Measurements from ENCODE around the gene MXD4. TPM values are rescaled to one million over a fixed set of nuclear protein-coding genes. Genes with fewer than 3 reads are reported as not detected.

MXD4 gene
- total RNA-seq, 1 experiment from 2014 or later, result 12.8 TPM

GRCh38 chr4:2248044-2248780, 13.7 kb downstream of the MXD4 start:
- BruUV-seq (replicated peaks), result no TSS peak
- no peak for TF ChIP-seq CTCF (IDR thresholded peaks at IDR 0.05; ENCODE audit: unreplicated experiment)
- DNase-seq, result no peak
- peaks cover 7% of the 10 kb centered on the region for H3K36me3 Mint-ChIP-seq (ENCODE audit: insufficient read depth, unreplicated experiment)
- no peak overlapping the region for H3K4me3 Mint-ChIP-seq (ENCODE audit: low read depth, unreplicated experiment)
- H3K27me3 Mint-ChIP-seq (ENCODE audit: unreplicated experiment), result peaks cover 13% of the 10 kb centered on the region
- peaks cover 9% of the 10 kb centered on the region for H3K4me1 Mint-ChIP-seq (ENCODE audit: low read depth, unreplicated experiment)
- no peaks in the 10 kb centered on the region for H3K9me3 Mint-ChIP-seq (ENCODE audit: low read depth, unreplicated experiment)
- intact Hi-C loops (cut with micrococcal nuclease; ENCODE audit: unreplicated experiment), result no loop called here
- CTCF ChIA-PET, result no interaction called here
- H3K27ac Mint-ChIP-seq (ENCODE audit: unreplicated experiment), result no peak overlapping the region

GRCh38 chr4:2247128-2248043, 14.5 kb downstream of the MXD4 start:
- BruUV-seq (replicated peaks), result no TSS peak
- H3K36me3 Mint-ChIP-seq (ENCODE audit: insufficient read depth, unreplicated experiment), result peaks cover 7% of the 10 kb centered on the region

GRCh38 chr4:2246384-2247127, 15.4 kb downstream of the MXD4 start:
- no peak for DNase-seq
- Mint-ChIP-seq H3K36me3 (ENCODE audit: insufficient read depth, unreplicated experiment) (peaks cover 14% of the 10 kb centered on the region), H3K9me3 (ENCODE audit: low read depth, unreplicated experiment) (no peaks in the 10 kb centered on the region), H3K27ac (ENCODE audit: unreplicated experiment) (no peak overlapping the region), H3K4me1 (ENCODE audit: low read depth, unreplicated experiment) (peaks cover 9% of the 10 kb centered on the region), H3K4me3 (ENCODE audit: low read depth, unreplicated experiment) (no peak overlapping the region), H3K27me3 (ENCODE audit: unreplicated experiment) (peaks cover 14% of the 10 kb centered on the region)
- intact Hi-C loops (cut with micrococcal nuclease; ENCODE audit: unreplicated experiment), result no loop called here
- BruUV-seq (replicated peaks), result no TSS peak
- TF ChIP-seq CTCF (IDR thresholded peaks at IDR 0.05; ENCODE audit: unreplicated experiment), result no peak
- CTCF ChIA-PET, result no interaction called here

More at GRCh38 chr4:2247128-2248043, 14.5 kb downstream of the MXD4 start:
- Mint-ChIP-seq H3K4me1 (ENCODE audit: low read depth, unreplicated experiment) (peaks cover 9% of the 10 kb centered on the region), H3K27me3 (ENCODE audit: unreplicated experiment) (peaks cover 14% of the 10 kb centered on the region), H3K27ac (ENCODE audit: unreplicated experiment) (no peak overlapping the region), H3K4me3 (ENCODE audit: low read depth, unreplicated experiment) (no peak overlapping the region), H3K9me3 (ENCODE audit: low read depth, unreplicated experiment) (no peaks in the 10 kb centered on the region)
- TF ChIP-seq CTCF (IDR thresholded peaks at IDR 0.05; ENCODE audit: unreplicated experiment), result no peak
- DNase-seq, result no peak
- intact Hi-C loops (cut with micrococcal nuclease; ENCODE audit: unreplicated experiment), result no loop called here
- CTCF ChIA-PET, result no interaction called here

GRCh38 chr4:2245787-2246275, 16.1 kb downstream of the MXD4 start:
- TF ChIP-seq CTCF (IDR thresholded peaks at IDR 0.05; ENCODE audit: unreplicated experiment), result no peak
- H3K36me3 Mint-ChIP-seq (ENCODE audit: insufficient read depth, unreplicated experiment), result peaks cover 21% of the 10 kb centered on the region
- no peak for DNase-seq
- CTCF ChIA-PET, result no interaction called here
- intact Hi-C loops (cut with micrococcal nuclease; ENCODE audit: unreplicated experiment), result no loop called here
- H3K9me3 Mint-ChIP-seq (ENCODE audit: low read depth, unreplicated experiment), result no peaks in the 10 kb centered on the region
- no peak overlapping the region for H3K4me3 Mint-ChIP-seq (ENCODE audit: low read depth, unreplicated experiment)
- peaks cover 11% of the 10 kb centered on the region for H3K4me1 Mint-ChIP-seq (ENCODE audit: low read depth, unreplicated experiment)
- BruUV-seq (replicated peaks), result no TSS peak
- H3K27me3 Mint-ChIP-seq (ENCODE audit: unreplicated experiment), result peaks cover 14% of the 10 kb centered on the region
- H3K27ac Mint-ChIP-seq (ENCODE audit: unreplicated experiment), result no peak overlapping the region
